ENCODE data around the gene CCDC85A. TPM values are rescaled to one million over a fixed set of nuclear protein-coding genes. Genes with fewer than 3 reads are reported as not detected.

The CCDC85A gene
- total RNA-seq, 4 donors from 2014 or later = 2.8 to 12.2 (median 5.4) TPM

DNA sequence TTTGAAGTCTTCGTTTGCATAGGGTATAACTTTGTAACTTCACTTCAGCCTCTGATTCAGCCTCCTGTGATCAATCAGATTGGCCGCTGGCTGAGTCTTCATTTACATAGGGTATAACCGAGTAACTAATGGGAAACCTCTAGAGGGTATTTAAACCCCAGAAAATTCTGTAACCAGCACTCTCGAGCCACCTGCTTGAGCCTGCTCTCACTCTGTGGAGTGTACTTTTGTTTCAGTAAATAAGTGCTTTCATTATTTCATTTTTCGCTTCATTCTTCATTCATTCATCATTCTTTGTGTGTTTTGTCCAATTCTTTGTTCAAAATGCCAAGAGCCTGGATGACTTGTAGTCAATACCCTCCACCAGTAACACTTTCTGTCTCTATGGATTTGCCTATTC is 56.4 kb downstream of the CCDC85A start:
- Histone ChIP-seq H3K4me3 (no peak overlapping the region), H3K27ac (no peak overlapping the region), H3K36me3 (no peaks in the 10 kb centered on the region), H3K27me3 (no peaks in the 10 kb centered on the region), H3K4me1 (no peaks in the 10 kb centered on the region), H3K9me3 (peaks cover 0 to 11% (median 0%) of the 10 kb centered on the region in 4 donors)
- DNase-seq (ENCODE audit: low spot score in 2 of 2) = no peak
- TF ChIP-seq POLR2A (IDR thresholded peaks at IDR 0.05) (no peak), EP300 (IDR thresholded peaks at IDR 0.05) (no peak)
- TF ChIP-seq, protein P1, sequence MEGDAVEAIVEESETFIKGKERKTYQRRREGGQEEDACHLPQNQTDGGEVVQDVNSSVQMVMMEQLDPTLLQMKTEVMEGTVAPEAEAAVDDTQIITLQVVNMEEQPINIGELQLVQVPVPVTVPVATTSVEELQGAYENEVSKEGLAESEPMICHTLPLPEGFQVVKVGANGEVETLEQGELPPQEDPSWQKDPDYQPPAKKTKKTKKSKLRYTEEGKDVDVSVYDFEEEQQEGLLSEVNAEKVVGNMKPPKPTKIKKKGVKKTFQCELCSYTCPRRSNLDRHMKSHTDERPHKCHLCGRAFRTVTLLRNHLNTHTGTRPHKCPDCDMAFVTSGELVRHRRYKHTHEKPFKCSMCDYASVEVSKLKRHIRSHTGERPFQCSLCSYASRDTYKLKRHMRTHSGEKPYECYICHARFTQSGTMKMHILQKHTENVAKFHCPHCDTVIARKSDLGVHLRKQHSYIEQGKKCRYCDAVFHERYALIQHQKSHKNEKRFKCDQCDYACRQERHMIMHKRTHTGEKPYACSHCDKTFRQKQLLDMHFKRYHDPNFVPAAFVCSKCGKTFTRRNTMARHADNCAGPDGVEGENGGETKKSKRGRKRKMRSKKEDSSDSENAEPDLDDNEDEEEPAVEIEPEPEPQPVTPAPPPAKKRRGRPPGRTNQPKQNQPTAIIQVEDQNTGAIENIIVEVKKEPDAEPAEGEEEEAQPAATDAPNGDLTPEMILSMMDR (IDR thresholded peaks at IDR 0.05) = no peak
- 87 to 91% methylated on average over 5 of the region's 5 CpGs for WGBS, 2 donors

DNA sequence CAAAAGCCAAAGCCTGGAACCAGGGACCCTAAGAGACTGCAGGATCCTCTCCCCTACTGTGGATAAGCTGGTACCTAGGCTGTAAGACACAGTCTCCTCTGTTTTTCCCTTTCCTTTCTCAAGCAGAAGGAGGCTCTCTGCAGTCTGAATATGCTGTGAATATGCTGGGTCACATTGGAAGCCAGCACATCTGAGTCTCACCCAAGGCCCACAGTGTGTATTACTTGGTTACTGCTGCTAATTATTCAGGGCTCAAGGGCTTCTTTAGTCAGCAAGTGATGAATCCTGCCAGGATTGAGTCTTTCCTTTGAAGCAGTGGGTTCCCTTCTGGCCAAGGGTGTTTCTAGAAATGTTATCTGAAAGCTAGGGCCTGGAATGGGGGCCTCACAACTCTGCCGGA is 60.7 kb downstream of the CCDC85A start:
- DNase-seq (ENCODE audit: low spot score in 2 of 2) = no peak
- WGBS, 2 donors = 83% methylated on average over 1 of the region's 1 CpG; no CpG with 5 or more reads in 1 of the 2 donors
- no peaks in the 10 kb centered on the region for H3K27me3 ChIP-seq
- no peaks in the 10 kb centered on the region for H3K4me1 ChIP-seq
- TF ChIP-seq, protein P1 (IDR thresholded peaks at IDR 0.05) = no peak
- TF ChIP-seq EP300 (IDR thresholded peaks at IDR 0.05) = no peak
- TF ChIP-seq POLR2A (IDR thresholded peaks at IDR 0.05) = no peak
- H3K4me3 ChIP-seq = no peak overlapping the region
- peaks cover 0 to 11% (median 0%) of the 10 kb centered on the region in 4 donors for H3K9me3 ChIP-seq
- no peak overlapping the region for H3K27ac ChIP-seq
- H3K36me3 ChIP-seq = no peaks in the 10 kb centered on the region

DNA sequence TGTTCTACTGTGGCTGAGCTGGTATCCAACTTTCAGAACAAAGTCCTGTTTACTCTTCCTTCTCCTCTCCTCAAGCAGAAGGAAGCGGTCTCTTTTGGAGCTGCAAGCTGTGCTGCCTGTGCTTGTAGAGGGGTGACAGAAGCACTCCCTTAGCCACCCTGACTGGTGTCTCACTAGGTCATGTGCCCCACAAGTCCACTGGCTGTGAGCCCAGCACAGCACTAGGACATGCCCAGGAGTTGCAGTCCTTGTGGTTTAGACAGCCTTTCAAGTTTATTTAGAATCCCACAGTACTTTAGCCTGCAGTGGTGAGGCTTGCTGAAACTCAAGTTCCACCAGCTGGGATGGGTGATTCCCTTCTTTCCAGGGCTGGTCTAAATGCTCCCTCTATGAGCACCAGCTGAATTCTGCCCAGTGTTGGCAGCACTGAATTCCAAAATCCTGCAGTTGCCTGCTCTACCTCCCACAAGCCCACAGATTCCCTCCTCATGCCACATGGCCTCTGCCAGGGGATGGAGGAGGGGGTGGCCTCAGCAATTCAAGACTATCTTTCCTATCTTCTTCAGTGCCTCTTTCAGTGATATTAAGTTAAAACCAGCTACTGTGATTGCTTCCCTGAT is 61.2 kb downstream of the CCDC85A start:
- 89 to 100% methylated on average over 1 of the region's 1 CpG for whole genome bisulfite sequencing, 2 donors
- H3K27me3 ChIP-seq = no peaks in the 10 kb centered on the region
- H3K27ac ChIP-seq = no peak overlapping the region
- no peak overlapping the region for H3K4me3 ChIP-seq
- H3K9me3 ChIP-seq = peaks cover 0 to 8% (median 0%) of the 10 kb centered on the region in 4 donors
- H3K36me3 ChIP-seq = no peaks in the 10 kb centered on the region
- DNase-seq (ENCODE audit: low spot score in 2 of 2) = no peak
- no peaks in the 10 kb centered on the region for H3K4me1 ChIP-seq
- no peak for TF ChIP-seq POLR2A (IDR thresholded peaks at IDR 0.05)
- no peak for TF ChIP-seq EP300 (IDR thresholded peaks at IDR 0.05)
- TF ChIP-seq, protein P1 (IDR thresholded peaks at IDR 0.05) = no peak

DNA sequence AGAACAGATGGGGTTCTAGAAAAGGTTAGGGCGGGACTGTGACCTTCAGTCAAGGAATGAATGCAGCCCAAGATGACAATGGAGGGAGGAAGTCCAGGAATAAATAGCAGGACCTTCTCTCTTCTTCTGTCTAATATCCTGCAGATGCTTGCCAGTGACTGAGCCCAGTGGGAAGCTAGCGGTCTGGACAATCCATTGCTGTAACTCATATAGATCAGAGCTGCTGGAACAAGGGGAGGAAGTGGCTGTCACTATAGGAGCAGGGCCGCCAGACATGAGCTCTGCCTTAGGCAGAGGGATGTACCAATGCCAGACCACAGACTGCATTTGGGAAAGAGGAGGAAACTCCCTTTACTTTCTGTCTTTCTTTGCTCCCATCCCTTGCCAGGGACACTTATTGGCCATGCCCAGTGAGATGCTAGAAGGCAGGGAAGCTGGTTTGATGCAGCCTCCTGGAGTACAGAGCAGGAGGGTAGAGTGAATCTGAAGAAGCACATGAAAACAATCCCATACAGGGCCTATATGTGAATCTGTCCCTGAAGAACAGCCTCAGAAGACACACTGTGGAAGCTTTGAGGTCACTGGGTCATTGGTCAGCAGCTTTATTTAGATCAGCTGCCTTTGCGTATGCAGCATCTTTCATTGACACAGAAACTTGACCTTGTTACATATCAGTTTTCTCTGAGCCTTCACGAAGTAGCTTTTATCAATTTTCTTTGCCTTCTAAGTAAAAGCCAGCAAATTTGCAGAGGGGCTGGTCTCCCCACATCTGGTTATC is 65.4 kb downstream of the CCDC85A start:
- Histone ChIP-seq H3K27me3 (no peaks in the 10 kb centered on the region), H3K27ac (no peak overlapping the region), H3K4me1 (no peaks in the 10 kb centered on the region), H3K36me3 (no peaks in the 10 kb centered on the region), H3K4me3 (no peak overlapping the region), H3K9me3 (no peaks in the 10 kb centered on the region)
- TF ChIP-seq POLR2A (IDR thresholded peaks at IDR 0.05) = no peak
- TF ChIP-seq EP300 (IDR thresholded peaks at IDR 0.05) = no peak
- TF ChIP-seq, protein P1 (IDR thresholded peaks at IDR 0.05) = no peak
- WGBS, 2 donors = 77 to 79% methylated on average over 5 of the region's 5 CpGs
- DNase-seq (ENCODE audit: low spot score in 2 of 2) = no peak

DNA sequence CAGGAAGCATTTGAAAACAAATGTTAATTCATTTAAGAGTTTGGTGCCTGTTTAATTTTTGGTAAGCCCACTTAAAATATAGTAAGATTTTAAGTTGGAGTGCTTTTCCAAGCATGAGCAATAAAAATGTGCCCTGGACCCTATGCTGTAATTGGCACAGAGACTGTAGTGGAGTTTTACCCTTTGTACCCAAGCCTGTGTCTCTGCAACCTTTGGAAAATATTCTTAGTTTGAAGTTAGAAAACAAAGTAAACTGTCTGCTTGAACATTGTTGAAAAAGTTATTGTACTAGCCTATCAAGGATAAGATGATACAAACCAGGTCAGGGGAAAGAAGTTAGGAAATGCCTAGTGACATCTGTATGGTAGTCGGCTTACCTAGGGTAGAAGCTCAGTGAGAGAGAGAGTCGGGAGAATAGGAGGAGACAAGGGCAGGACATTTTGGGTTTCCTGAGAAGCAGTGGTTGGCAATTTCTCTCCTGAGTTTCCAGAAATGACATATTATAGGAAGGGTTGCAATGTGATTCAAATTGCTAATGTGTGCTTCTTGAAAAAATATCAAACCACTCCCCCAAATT is 66.5 kb downstream of the CCDC85A start:
- 88 to 90% methylated on average over 2 of the region's 2 CpGs for WGBS, 2 donors
- Histone ChIP-seq H3K4me3 (no peak overlapping the region), H3K4me1 (no peaks in the 10 kb centered on the region), H3K27me3 (no peaks in the 10 kb centered on the region), H3K27ac (no peak overlapping the region), H3K36me3 (no peaks in the 10 kb centered on the region), H3K9me3 (no peaks in the 10 kb centered on the region)
- TF ChIP-seq, protein P1 (IDR thresholded peaks at IDR 0.05) = no peak
- TF ChIP-seq POLR2A (IDR thresholded peaks at IDR 0.05) (no peak), EP300 (IDR thresholded peaks at IDR 0.05) (no peak)
- DNase-seq (ENCODE audit: low spot score in 2 of 2) = no peak

Measured in tibial nerve (tissue), 4 donors.